ENCODE results near the gene TMEM181. TPM values are rescaled to one million over a fixed set of nuclear protein-coding genes. Genes with fewer than 3 reads are reported as not detected.

The TMEM181 gene
- total RNA-seq, 1 donor from 2014 or later, result 35.3 TPM

- peaks cover 13% of the 10 kb centered on the region for H3K36me3 ChIP-seq (ENCODE audit: control insufficient read depth, insufficient read depth, low read length)
Observed at GRCh38 chr6:158595223-158595622, 35.3 kb downstream of the TMEM181 start.

GRCh38 chr6:158596861-158597260, 37.0 kb downstream of the TMEM181 start:
- Histone ChIP-seq H3K36me3 (ENCODE audit: control insufficient read depth, insufficient read depth, low read length) (peaks cover 12% of the 10 kb centered on the region), H3K27me3 (ENCODE audit: control insufficient read depth, insufficient read depth, low read length) (no peaks in the 10 kb centered on the region), H3K4me3 (ENCODE audit: low read depth, low read length) (no peak overlapping the region)
- no peak for DNase-seq (ENCODE audit: low read depth)
- no peak for FAIRE-seq
- no peak for TF ChIP-seq CTCF (IDR thresholded peaks at IDR 0.05; ENCODE audit: insufficient read depth, low read length, severe bottlenecking)

More at GRCh38 chr6:158595223-158595622, 35.3 kb downstream of the TMEM181 start:
- DNase-seq (ENCODE audit: low read depth), result no peak
- no peak overlapping the region for H3K4me3 ChIP-seq (ENCODE audit: low read depth, low read length)
- FAIRE-seq, result no peak
- H3K27me3 ChIP-seq (ENCODE audit: control insufficient read depth, insufficient read depth, low read length), result no peaks in the 10 kb centered on the region
- no peak for TF ChIP-seq CTCF (IDR thresholded peaks at IDR 0.05; ENCODE audit: insufficient read depth, low read length, severe bottlenecking)

- DNase-seq (ENCODE audit: low read depth), result no peak
- Histone ChIP-seq H3K36me3 (ENCODE audit: control insufficient read depth, insufficient read depth, low read length) (peaks cover 12% of the 10 kb centered on the region), H3K4me3 (ENCODE audit: low read depth, low read length) (no peak overlapping the region), H3K27me3 (ENCODE audit: control insufficient read depth, insufficient read depth, low read length) (no peaks in the 10 kb centered on the region)
- TF ChIP-seq CTCF (IDR thresholded peaks at IDR 0.05; ENCODE audit: insufficient read depth, low read length, severe bottlenecking), result no peak
- no peak for FAIRE-seq
Observed at GRCh38 chr6:158597565-158597964, 37.7 kb downstream of the TMEM181 start.

- no peak overlapping the region for H3K4me3 ChIP-seq (ENCODE audit: low read depth, low read length)
- TF ChIP-seq CTCF (IDR thresholded peaks at IDR 0.05; ENCODE audit: insufficient read depth, low read length, severe bottlenecking), result no peak
- H3K36me3 ChIP-seq (ENCODE audit: control insufficient read depth, insufficient read depth, low read length), result peaks cover 12% of the 10 kb centered on the region
- no peak for FAIRE-seq
- no peak for DNase-seq (ENCODE audit: low read depth)
- H3K27me3 ChIP-seq (ENCODE audit: control insufficient read depth, insufficient read depth, low read length), result no peaks in the 10 kb centered on the region
Observed at GRCh38 chr6:158599635-158600034, 39.7 kb downstream of the TMEM181 start.

GRCh38 chr6:158603261-158604047, 43.6 kb downstream of the TMEM181 start:
- no peak for TF ChIP-seq CTCF (IDR thresholded peaks at IDR 0.05; ENCODE audit: insufficient read depth, low read length, severe bottlenecking)
- FAIRE-seq (no peak), DNase-seq (ENCODE audit: low read depth) (no peak)
- Histone ChIP-seq H3K4me3 (ENCODE audit: low read depth, low read length) (no peak overlapping the region), H3K36me3 (ENCODE audit: control insufficient read depth, insufficient read depth, low read length) (peaks cover 19% of the 10 kb centered on the region), H3K27me3 (ENCODE audit: control insufficient read depth, insufficient read depth, low read length) (no peaks in the 10 kb centered on the region)

GRCh38 chr6:158604048-158604406, 44.1 kb downstream of the TMEM181 start:
- no peak for FAIRE-seq
- DNase-seq (ENCODE audit: low read depth), result no peak
- Histone ChIP-seq H3K4me3 (ENCODE audit: low read depth, low read length) (no peak overlapping the region), H3K36me3 (ENCODE audit: control insufficient read depth, insufficient read depth, low read length) (peaks cover 19% of the 10 kb centered on the region), H3K27me3 (ENCODE audit: control insufficient read depth, insufficient read depth, low read length) (no peaks in the 10 kb centered on the region)
- no peak for TF ChIP-seq CTCF (IDR thresholded peaks at IDR 0.05; ENCODE audit: insufficient read depth, low read length, severe bottlenecking)
